Activated B cell treated with CpG ODN at 0.5 μM for 24 hours (primary cell): ENCODE measurements around the gene CHERP. TPM values are rescaled to one million over a fixed set of nuclear protein-coding genes. Genes with fewer than 3 reads are reported as not detected.

Experiments used
- ATAC-seq: fragments of 200-7000 bp; cut with Tn5 transposase; one replicate; pipeline ENCODE4 v1.10.0; 2021; ENCODE audit warnings: low read depth, mild to moderate bottlenecking, moderate library complexity
- CTCF ChIA-PET: fragments of 350-600 bp; sonication (Branson Sonifier 250); formaldehyde crosslinking; loops from one replicate; lab custom pipeline; 2021; ENCODE audit warnings: antibody characterized with exemption; lab: Charles Lee
- POLR2A ChIA-PET: fragments of 350-600 bp; sonication (Branson Sonifier 250); formaldehyde crosslinking; loops from one replicate; lab custom pipeline; 2021; ENCODE audit warnings: antibody characterized with exemption; lab: Charles Lee
- DNase-seq: peaks from one replicate; pipeline ENCODE4 v3.0.0; 2022
- H3K27ac Mint-ChIP-seq: one replicate; pipeline ENCODE4 v1.8.0; 2020; ENCODE audit warnings: mixed read lengths
- H3K27me3 Mint-ChIP-seq: one replicate; pipeline ENCODE4 v1.8.0; 2021; ENCODE audit warnings: mixed read lengths
- H3K36me3 Mint-ChIP-seq: one replicate; pipeline ENCODE4 v1.8.0; 2021; ENCODE audit warnings: low read depth, mixed read lengths
- H3K4me1 Mint-ChIP-seq: one replicate; pipeline ENCODE4 v1.8.0; 2021; ENCODE audit warnings: mixed read lengths
- H3K4me3 Mint-ChIP-seq: one replicate; pipeline ENCODE4 v1.8.0; 2020; ENCODE audit warnings: mild to moderate bottlenecking, mixed read lengths
- H3K9me3 Mint-ChIP-seq: one replicate; pipeline ENCODE4 v1.8.0; 2020; ENCODE audit warnings: mixed read lengths
- CTCF ChIP-seq: fragments of 200-600 bp; IDR thresholded peaks from one replicate; pipeline ENCODE4 v1.8.0; 2022; ENCODE audit warnings: antibody characterized with exemption, mild to moderate bottlenecking
- intact Hi-C: fragments of 100-400 bp; cut with micrococcal nuclease; formaldehyde crosslinking; loops from one replicate; pipeline ENCODE4 v1.15.1; 2024
- total RNA-seq: library from RNA; stranded (reverse); gene quantifications from 2 replicates; pipeline ENCODE4 v1.2.3, GENCODE V29; 2022

The CHERP gene
- total RNA-seq, 1 donor from 2014 or later = 89.3 TPM

GRCh38 chr19:16581971-16582343 is 39.7 kb upstream of the CHERP start:
- Mint-ChIP-seq H3K27me3 (no peaks in the 10 kb centered on the region), H3K4me3 (peak overlapping the region; percentile 75), H3K4me1 (peaks cover 74% of the 10 kb centered on the region), H3K36me3 (peaks cover 45% of the 10 kb centered on the region), H3K9me3 (no peaks in the 10 kb centered on the region), H3K27ac (peak overlapping the region; percentile 99)
- DNase-seq = no peak
- TF ChIP-seq CTCF = no peak
- ChIA-PET POLR2A (interaction anchor here (0.9 to 11.8 kb wide), 6 partner anchors 8 to 78 kb away, joined by 3 to 242 read pairs (median 32); partner anchors contain the start of genes MED26, SLC35E1 and SMIM7), CTCF (interaction anchor here (1.1 to 1.3 kb wide), 2 partner anchors 30 to 42 kb away, joined by 4 to 6 read pairs; no protein-coding TSS in a partner anchor)
- ATAC-seq = no peak
- intact Hi-C loops = no loop called here

GRCh38 chr19:16581145-16581970 is 39.1 kb upstream of the CHERP start:
- peaks cover 69% of the 10 kb centered on the region for H3K4me1 Mint-ChIP-seq
- peak overlapping the region; percentile 99 for H3K27ac Mint-ChIP-seq
- DNase-seq (no peak), ATAC-seq (peak; percentile 33)
- no peaks in the 10 kb centered on the region for H3K9me3 Mint-ChIP-seq
- peak overlapping the region; percentile 75 for H3K4me3 Mint-ChIP-seq
- CTCF ChIA-PET = interaction anchor here (1.1 to 1.3 kb wide), 2 partner anchors 31 to 41 kb away, joined by 4 to 6 read pairs; no protein-coding TSS in a partner anchor
- no peak for TF ChIP-seq CTCF
- H3K36me3 Mint-ChIP-seq = peaks cover 48% of the 10 kb centered on the region
- no peaks in the 10 kb centered on the region for H3K27me3 Mint-ChIP-seq
- intact Hi-C loops = no loop called here
- POLR2A ChIA-PET = interaction anchor here (0.6 to 11.8 kb wide), 6 partner anchors 7 to 1976 kb away, joined by 3 to 242 read pairs (median 34); partner anchors contain the start of genes MED26, SLC35E1 and SMIM7

GRCh38 chr19:16579381-16579780 is 37.1 kb upstream of the CHERP start:
- Mint-ChIP-seq H3K9me3 (no peaks in the 10 kb centered on the region), H3K36me3 (peaks cover 54% of the 10 kb centered on the region), H3K4me3 (no peak overlapping the region), H3K4me1 (peaks cover 66% of the 10 kb centered on the region), H3K27me3 (no peaks in the 10 kb centered on the region), H3K27ac (peak overlapping the region; percentile 99)
- no peak for ATAC-seq
- ChIA-PET CTCF (no interaction called here), POLR2A (interaction anchor here (0.6 to 2.3 kb wide), 2 partner anchors 9 to 114 kb away, joined by 9 read pairs; no protein-coding TSS in a partner anchor)
- intact Hi-C loops = no loop called here
- no peak for TF ChIP-seq CTCF
- no peak for DNase-seq

GRCh38 chr19:16577531-16577985 is 35.3 kb upstream of the CHERP start:
- POLR2A ChIA-PET = interaction anchor here (1.2 to 7.3 kb wide), 2 partner anchors 8 to 50 kb away, joined by 8 to 190 read pairs; no protein-coding TSS in a partner anchor
- peaks cover 63% of the 10 kb centered on the region for H3K36me3 Mint-ChIP-seq
- no peaks in the 10 kb centered on the region for H3K27me3 Mint-ChIP-seq
- H3K4me3 Mint-ChIP-seq = no peak overlapping the region
- peaks cover 66% of the 10 kb centered on the region for H3K4me1 Mint-ChIP-seq
- DNase-seq (no peak), ATAC-seq (no peak)
- H3K9me3 Mint-ChIP-seq = no peaks in the 10 kb centered on the region
- no peak overlapping the region for H3K27ac Mint-ChIP-seq
- intact Hi-C loops = no loop called here
- CTCF ChIA-PET = no interaction called here
- no peak for TF ChIP-seq CTCF
